Endothelial cell of umbilical vein (primary cell): Measurements from ENCODE around the gene TANGO2.

Experiments
- POLR2A ChIP-seq: IDR thresholded peaks from 2 replicates; pipeline ENCODE4 v1.6.1; 2012; ENCODE audit warnings: low read depth, mild to moderate bottlenecking, control low read depth, low read length
- TF ChIP-seq, protein P1 (sequence below), 2 donors: IDR thresholded peaks; 1 replicate in 1 of 2; 2 replicates in 1 of 2; pipeline ENCODE4 v1.5.1; 2011; ENCODE audit warnings: low read length in 2 of 2, mild to moderate bottlenecking in 2 of 2, moderate library complexity in 2 of 2, control low read depth in 1 of 2, inconsistent platforms in 1 of 2, low read depth in 1 of 2; ENCODE audit not compliant: insufficient read depth in 1 of 2; ENCODE audit errors: extremely low read depth in 1 of 2
- TF ChIP-seq, protein P2 (sequence below): IDR thresholded peaks from 2 replicates; pipeline ENCODE4 v1.6.1; 2011; ENCODE audit not compliant: insufficient read depth, insufficient read length

DNA sequence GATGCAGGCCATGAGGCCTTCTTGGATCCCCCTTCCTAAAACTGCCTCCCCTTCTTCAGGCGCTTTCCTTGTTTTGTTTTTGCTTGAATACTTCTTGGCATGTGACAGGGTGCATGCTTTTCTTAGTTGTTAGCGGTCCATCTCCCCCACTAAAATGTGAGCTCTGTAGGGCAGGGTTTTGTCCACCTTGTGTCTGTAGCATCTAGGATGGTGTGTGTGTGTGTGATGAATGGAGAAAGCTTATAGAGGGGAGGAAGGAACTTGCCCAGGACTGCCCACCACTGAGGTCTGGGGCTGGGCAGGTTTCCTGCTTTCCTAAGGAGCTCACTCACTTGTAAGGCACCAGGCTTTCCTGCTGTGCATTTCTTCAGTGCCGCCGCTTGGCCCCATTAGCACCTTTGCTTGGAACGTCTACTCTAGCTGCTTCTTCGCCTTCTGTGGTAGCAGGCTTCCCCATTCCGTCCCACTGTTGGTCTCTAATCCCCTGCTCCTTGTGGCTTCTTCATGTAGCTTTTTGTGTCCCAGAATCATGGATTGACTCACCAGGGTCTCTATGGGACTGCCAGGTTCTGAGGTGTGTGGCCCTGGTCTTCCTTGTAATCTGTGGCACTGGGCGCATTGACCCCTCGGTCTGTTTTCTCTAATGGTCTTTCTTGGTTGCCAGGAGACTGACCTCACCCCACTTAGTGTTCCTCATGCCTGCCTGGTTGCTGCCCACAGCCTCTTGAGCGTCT, 62.4 kb downstream of the TANGO2 start:
- TF ChIP-seq, protein P1, sequence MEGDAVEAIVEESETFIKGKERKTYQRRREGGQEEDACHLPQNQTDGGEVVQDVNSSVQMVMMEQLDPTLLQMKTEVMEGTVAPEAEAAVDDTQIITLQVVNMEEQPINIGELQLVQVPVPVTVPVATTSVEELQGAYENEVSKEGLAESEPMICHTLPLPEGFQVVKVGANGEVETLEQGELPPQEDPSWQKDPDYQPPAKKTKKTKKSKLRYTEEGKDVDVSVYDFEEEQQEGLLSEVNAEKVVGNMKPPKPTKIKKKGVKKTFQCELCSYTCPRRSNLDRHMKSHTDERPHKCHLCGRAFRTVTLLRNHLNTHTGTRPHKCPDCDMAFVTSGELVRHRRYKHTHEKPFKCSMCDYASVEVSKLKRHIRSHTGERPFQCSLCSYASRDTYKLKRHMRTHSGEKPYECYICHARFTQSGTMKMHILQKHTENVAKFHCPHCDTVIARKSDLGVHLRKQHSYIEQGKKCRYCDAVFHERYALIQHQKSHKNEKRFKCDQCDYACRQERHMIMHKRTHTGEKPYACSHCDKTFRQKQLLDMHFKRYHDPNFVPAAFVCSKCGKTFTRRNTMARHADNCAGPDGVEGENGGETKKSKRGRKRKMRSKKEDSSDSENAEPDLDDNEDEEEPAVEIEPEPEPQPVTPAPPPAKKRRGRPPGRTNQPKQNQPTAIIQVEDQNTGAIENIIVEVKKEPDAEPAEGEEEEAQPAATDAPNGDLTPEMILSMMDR (IDR thresholded peaks at IDR 0.05; ENCODE audit: extremely low read depth in 1 of 2, insufficient read depth in 1 of 2, low read depth in 1 of 2, low read length in 2 of 2): no peak
- no peak for TF ChIP-seq POLR2A
- TF ChIP-seq, protein P2, sequence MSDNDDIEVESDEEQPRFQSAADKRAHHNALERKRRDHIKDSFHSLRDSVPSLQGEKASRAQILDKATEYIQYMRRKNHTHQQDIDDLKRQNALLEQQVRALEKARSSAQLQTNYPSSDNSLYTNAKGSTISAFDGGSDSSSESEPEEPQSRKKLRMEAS: no peak
